HEK293 (cell line): ENCODE results near the gene LHX4.
"Not testable (repeated sequence)": the region's sequence is repeated elsewhere in the genome, so short reads cannot be mapped to it uniquely, and the experiment has no call there.

Experiments used
- CTCF ChIA-PET: fragments of 350-600 bp; formaldehyde crosslinking; extraction: SDS; loops from one replicate; lab custom pipeline; 2021; ENCODE audit warnings: antibody characterized with exemption; lab: Yijun Ruan, JAX
- POLR2A ChIA-PET: fragments of 300-600 bp; formaldehyde crosslinking; extraction: SDS; loops from one replicate; lab custom pipeline; 2020; ENCODE audit warnings: antibody characterized with exemption, inconsistent platforms; lab: Yijun Ruan, JAX
- H3K27ac ChIP-seq: fragments of 200-500 bp; sonication (Bioruptor generic); 2 replicates; pipeline ENCODE4 v1.5.1; 2014; ENCODE audit warnings: low read depth, low read length, control low read depth, inconsistent platforms; ENCODE audit errors: extremely low read depth
- H3K36me3 ChIP-seq, 2 experiments: fragments of 200-500 bp in 1 of 2; sonication (Bioruptor generic) in 1 of 2; 1 replicate in 1 of 2; 2 replicates in 1 of 2; pipeline ENCODE4 v1.5.1; 2014 to 2017; ENCODE audit warnings: inconsistent platforms in 2 of 2, low read length in 2 of 2; ENCODE audit not compliant: control insufficient read depth in 2 of 2, insufficient read depth in 1 of 2
- H3K4me1 ChIP-seq: fragments of 200-500 bp; sonication (Bioruptor generic); 2 replicates; pipeline ENCODE4 v1.5.1; 2014; ENCODE audit warnings: mild to moderate bottlenecking, low read length, inconsistent platforms; ENCODE audit not compliant: control insufficient read depth, insufficient read depth
- H3K4me3 ChIP-seq: 2 replicates; pipeline ENCODE4 v1.5.1; 2011; ENCODE audit warnings: low read depth, mild to moderate bottlenecking, control low read depth, low read length, moderate library complexity
- H3K9me3 ChIP-seq: fragments of 200-500 bp; sonication (Bioruptor generic); 2 replicates; pipeline ENCODE4 v1.5.1; 2014; ENCODE audit warnings: low read depth, low read length, inconsistent platforms; ENCODE audit not compliant: control insufficient read depth, insufficient read depth
- BCL11A ChIP-seq: fragments of 450-650 bp; formaldehyde crosslinking; IDR thresholded peaks from 2 replicates; pipeline ENCODE4 v1.5.1; 2016; ENCODE audit warnings: low read depth, missing biosample characterization, missing genetic modification characterization
- KLF16 ChIP-seq: fragments of 450-650 bp; formaldehyde crosslinking; IDR thresholded peaks from 2 replicates; pipeline ENCODE4 v1.5.1; 2017; ENCODE audit warnings: missing biosample characterization, missing genetic modification characterization
- KLF8 ChIP-seq: fragments of 450-650 bp; formaldehyde crosslinking; IDR thresholded peaks from 2 replicates; pipeline ENCODE4 v1.5.1; 2016; ENCODE audit warnings: missing biosample characterization, missing genetic modification characterization
- ZIC2 ChIP-seq: fragments of 450-650 bp; formaldehyde crosslinking; IDR thresholded peaks from 2 replicates; pipeline ENCODE4 v1.5.1; 2016; ENCODE audit warnings: missing biosample characterization, missing genetic modification characterization
- ZNF114 ChIP-seq: fragments of 450-650 bp; formaldehyde crosslinking; IDR thresholded peaks from 2 replicates; pipeline ENCODE4 v1.5.0; 2017; ENCODE audit warnings: missing biosample characterization, missing genetic modification characterization
- ZNF202 ChIP-seq: fragments of 450-650 bp; formaldehyde crosslinking; IDR thresholded peaks from 2 replicates; pipeline ENCODE4 v1.5.1; 2016; ENCODE audit warnings: missing biosample characterization, missing genetic modification characterization, borderline replicate concordance
- ZNF266 ChIP-seq: fragments of 450-650 bp; formaldehyde crosslinking; IDR thresholded peaks from 2 replicates; pipeline ENCODE4 v1.5.1; 2016; ENCODE audit warnings: missing biosample characterization, missing genetic modification characterization, low read depth
- ZNF350 ChIP-seq: fragments of 450-650 bp; formaldehyde crosslinking; IDR thresholded peaks from 2 replicates; pipeline ENCODE4 v1.5.0; 2017; ENCODE audit warnings: missing biosample characterization, mild to moderate bottlenecking, missing genetic modification characterization
- ZNF416 ChIP-seq: fragments of 450-650 bp; formaldehyde crosslinking; IDR thresholded peaks from 2 replicates; pipeline ENCODE4 v1.5.1; 2016; ENCODE audit warnings: missing biosample characterization, missing genetic modification characterization
- ZNF623 ChIP-seq: fragments of 450-650 bp; formaldehyde crosslinking; IDR thresholded peaks from 2 replicates; pipeline ENCODE4 v1.5.1; 2016; ENCODE audit warnings: missing biosample characterization, missing genetic modification characterization
- ZNF629 ChIP-seq: fragments of 450-650 bp; formaldehyde crosslinking; IDR thresholded peaks from 2 replicates; pipeline ENCODE4 v1.5.1; 2017; ENCODE audit warnings: missing biosample characterization, missing genetic modification characterization
- ZNF768 ChIP-seq: fragments of 450-650 bp; formaldehyde crosslinking; IDR thresholded peaks from 2 replicates; pipeline ENCODE4 v1.5.1; 2018; ENCODE audit warnings: missing biosample characterization, mild to moderate bottlenecking, missing genetic modification characterization
- ZNF777 ChIP-seq: fragments of 450-650 bp; formaldehyde crosslinking; IDR thresholded peaks from 2 replicates; pipeline ENCODE4 v1.5.1; 2017; ENCODE audit warnings: missing biosample characterization, missing genetic modification characterization, borderline replicate concordance
- ZNF830 ChIP-seq: fragments of 450-650 bp; IDR thresholded peaks from 2 replicates; pipeline ENCODE4 v1.5.0; 2018; ENCODE audit warnings: missing biosample characterization, missing genetic modification characterization, low read depth, mild to moderate bottlenecking, moderate library complexity
- TF ChIP-seq, protein P1 (sequence below): fragments of 450-650 bp; formaldehyde crosslinking; IDR thresholded peaks from 2 replicates; pipeline ENCODE4 v1.5.1; 2016; ENCODE audit warnings: missing biosample characterization, missing genetic modification characterization
- TF ChIP-seq, protein P2 (sequence below): fragments of 450-650 bp; formaldehyde crosslinking; IDR thresholded peaks from 2 replicates; pipeline ENCODE4 v1.5.1; 2017; ENCODE audit warnings: missing biosample characterization, missing genetic modification characterization
- TF ChIP-seq, protein P3 (sequence below): fragments of 450-650 bp; formaldehyde crosslinking; IDR thresholded peaks from 2 replicates; pipeline ENCODE4 v1.5.1; 2016; ENCODE audit warnings: missing biosample characterization, missing genetic modification characterization
- TF ChIP-seq, protein P4 (sequence below): fragments of 450-650 bp; formaldehyde crosslinking; IDR thresholded peaks from 2 replicates; pipeline ENCODE4 v1.5.1; 2016; ENCODE audit warnings: missing biosample characterization, missing genetic modification characterization
- TF ChIP-seq, protein P5 (sequence below): fragments of 450-650 bp; IDR thresholded peaks from 2 replicates; pipeline ENCODE4 v1.5.1; 2018; ENCODE audit warnings: missing biosample characterization, mild to moderate bottlenecking, missing genetic modification characterization
- TF ChIP-seq, protein P6 (sequence below): fragments of 450-650 bp; formaldehyde crosslinking; IDR thresholded peaks from 2 replicates; pipeline ENCODE4 v1.5.1; 2016; ENCODE audit warnings: missing biosample characterization, missing genetic modification characterization

Gene LHX4

DNA sequence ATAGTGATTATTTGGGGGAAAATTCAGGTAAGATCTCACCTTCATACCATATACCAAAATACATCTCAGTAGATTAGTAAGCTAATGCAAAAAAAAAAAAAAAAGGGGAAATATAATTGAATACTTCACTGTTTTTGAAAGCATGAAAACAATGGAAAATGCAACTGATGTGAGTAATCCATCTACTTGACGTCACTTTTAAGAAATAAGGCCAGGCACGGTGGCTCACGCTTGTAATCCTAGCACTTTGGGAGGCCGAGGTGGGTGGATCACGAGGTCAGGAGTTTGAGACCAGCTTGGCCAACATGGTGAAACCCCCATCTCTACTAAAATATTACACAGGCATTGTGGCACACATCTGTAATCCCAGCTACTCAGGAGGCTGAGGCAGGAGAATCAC, 27.5 kb upstream of the LHX4 start:
- H3K9me3 ChIP-seq, H3K27ac ChIP-seq, POLR2A ChIA-PET, H3K4me3 ChIP-seq, H3K36me3 ChIP-seq, H3K4me1 ChIP-seq: not testable (repeated sequence)
- CTCF ChIA-PET: interaction anchor here (0.5 to 0.8 kb wide), 4 partner anchors 24 to 987 kb away, joined by 3 to 4 read pairs (median 3); no protein-coding TSS in a partner anchor

DNA sequence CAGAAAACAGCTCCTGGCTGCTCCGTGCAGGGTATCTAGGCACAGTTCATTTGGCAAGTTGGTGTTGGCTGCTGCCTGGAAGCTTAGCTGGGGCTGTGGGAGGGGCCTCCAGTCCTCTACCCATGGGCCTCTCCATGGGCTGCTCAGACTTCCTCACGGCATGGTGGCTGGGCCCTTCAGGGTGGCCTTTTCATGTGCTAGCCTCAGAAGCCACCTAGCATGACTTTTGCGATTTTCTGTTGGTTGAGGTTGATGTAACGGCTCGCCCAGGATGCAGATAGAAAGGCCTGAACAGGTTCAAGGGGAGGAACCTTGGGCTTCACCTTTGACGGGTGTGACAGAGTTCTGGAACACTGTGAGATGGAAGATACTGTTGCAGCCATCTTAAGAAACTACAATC, 25.8 kb upstream of the LHX4 start:
- CTCF ChIA-PET: no interaction called here

DNA sequence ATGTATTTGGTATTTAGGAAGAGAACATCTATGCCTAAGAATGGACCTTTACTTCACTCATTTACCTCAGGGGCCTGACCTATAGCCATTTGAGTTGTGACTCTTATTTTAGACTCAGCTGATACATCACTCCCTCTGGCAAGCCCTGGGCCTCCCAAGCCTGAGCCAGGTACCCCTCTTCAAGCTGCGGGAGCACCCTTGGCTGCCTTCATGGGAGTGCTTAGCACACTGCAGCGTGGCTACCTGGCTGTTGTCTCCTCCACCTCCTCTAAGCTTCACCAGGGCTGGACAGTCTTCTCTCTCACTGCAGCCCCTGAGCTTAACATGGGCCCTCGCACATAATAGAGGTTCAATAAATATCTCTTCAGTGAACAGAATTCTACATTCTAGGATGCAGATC, 23.5 kb upstream of the LHX4 start:
- no peak for TF ChIP-seq ZNF768 (tag by site-specific recombination)
- no peak for TF ChIP-seq ZNF350
- TF ChIP-seq, protein P1, sequence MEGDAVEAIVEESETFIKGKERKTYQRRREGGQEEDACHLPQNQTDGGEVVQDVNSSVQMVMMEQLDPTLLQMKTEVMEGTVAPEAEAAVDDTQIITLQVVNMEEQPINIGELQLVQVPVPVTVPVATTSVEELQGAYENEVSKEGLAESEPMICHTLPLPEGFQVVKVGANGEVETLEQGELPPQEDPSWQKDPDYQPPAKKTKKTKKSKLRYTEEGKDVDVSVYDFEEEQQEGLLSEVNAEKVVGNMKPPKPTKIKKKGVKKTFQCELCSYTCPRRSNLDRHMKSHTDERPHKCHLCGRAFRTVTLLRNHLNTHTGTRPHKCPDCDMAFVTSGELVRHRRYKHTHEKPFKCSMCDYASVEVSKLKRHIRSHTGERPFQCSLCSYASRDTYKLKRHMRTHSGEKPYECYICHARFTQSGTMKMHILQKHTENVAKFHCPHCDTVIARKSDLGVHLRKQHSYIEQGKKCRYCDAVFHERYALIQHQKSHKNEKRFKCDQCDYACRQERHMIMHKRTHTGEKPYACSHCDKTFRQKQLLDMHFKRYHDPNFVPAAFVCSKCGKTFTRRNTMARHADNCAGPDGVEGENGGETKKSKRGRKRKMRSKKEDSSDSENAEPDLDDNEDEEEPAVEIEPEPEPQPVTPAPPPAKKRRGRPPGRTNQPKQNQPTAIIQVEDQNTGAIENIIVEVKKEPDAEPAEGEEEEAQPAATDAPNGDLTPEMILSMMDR: no peak
- TF ChIP-seq KLF16 (tag by site-specific recombination): no peak
- TF ChIP-seq ZNF202 (tag by site-specific recombination): no peak
- no peak for TF ChIP-seq ZNF830
- TF ChIP-seq, protein P2, sequence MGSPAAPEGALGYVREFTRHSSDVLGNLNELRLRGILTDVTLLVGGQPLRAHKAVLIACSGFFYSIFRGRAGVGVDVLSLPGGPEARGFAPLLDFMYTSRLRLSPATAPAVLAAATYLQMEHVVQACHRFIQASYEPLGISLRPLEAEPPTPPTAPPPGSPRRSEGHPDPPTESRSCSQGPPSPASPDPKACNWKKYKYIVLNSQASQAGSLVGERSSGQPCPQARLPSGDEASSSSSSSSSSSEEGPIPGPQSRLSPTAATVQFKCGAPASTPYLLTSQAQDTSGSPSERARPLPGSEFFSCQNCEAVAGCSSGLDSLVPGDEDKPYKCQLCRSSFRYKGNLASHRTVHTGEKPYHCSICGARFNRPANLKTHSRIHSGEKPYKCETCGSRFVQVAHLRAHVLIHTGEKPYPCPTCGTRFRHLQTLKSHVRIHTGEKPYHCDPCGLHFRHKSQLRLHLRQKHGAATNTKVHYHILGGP: no peak
- TF ChIP-seq ZNF777 (tag by site-specific recombination): no peak
- TF ChIP-seq, protein P3, sequence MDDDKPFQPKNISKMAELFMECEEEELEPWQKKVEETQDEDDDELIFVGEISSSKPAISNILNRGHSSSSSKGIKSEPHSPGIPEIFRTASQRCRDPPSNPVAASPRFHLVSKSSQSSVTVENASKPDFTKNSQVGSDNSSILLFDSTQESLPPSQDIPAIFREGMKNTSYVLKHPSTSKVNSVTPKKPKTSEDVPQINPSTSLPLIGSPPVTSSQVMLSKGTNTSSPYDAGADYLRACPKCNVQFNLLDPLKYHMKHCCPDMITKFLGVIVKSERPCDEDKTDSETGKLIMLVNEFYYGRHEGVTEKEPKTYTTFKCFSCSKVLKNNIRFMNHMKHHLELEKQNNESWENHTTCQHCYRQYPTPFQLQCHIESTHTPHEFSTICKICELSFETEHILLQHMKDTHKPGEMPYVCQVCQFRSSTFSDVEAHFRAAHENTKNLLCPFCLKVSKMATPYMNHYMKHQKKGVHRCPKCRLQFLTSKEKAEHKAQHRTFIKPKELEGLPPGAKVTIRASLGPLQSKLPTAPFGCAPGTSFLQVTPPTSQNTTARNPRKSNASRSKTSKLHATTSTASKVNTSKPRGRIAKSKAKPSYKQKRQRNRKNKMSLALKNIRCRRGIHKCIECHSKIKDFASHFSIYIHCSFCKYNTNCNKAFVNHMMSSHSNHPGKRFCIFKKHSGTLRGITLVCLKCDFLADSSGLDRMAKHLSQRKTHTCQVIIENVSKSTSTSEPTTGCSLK (tag by site-specific recombination): no peak
- no peak for TF ChIP-seq ZNF114
- TF ChIP-seq ZNF623 (tag by site-specific recombination): no peak
- TF ChIP-seq, protein P4, sequence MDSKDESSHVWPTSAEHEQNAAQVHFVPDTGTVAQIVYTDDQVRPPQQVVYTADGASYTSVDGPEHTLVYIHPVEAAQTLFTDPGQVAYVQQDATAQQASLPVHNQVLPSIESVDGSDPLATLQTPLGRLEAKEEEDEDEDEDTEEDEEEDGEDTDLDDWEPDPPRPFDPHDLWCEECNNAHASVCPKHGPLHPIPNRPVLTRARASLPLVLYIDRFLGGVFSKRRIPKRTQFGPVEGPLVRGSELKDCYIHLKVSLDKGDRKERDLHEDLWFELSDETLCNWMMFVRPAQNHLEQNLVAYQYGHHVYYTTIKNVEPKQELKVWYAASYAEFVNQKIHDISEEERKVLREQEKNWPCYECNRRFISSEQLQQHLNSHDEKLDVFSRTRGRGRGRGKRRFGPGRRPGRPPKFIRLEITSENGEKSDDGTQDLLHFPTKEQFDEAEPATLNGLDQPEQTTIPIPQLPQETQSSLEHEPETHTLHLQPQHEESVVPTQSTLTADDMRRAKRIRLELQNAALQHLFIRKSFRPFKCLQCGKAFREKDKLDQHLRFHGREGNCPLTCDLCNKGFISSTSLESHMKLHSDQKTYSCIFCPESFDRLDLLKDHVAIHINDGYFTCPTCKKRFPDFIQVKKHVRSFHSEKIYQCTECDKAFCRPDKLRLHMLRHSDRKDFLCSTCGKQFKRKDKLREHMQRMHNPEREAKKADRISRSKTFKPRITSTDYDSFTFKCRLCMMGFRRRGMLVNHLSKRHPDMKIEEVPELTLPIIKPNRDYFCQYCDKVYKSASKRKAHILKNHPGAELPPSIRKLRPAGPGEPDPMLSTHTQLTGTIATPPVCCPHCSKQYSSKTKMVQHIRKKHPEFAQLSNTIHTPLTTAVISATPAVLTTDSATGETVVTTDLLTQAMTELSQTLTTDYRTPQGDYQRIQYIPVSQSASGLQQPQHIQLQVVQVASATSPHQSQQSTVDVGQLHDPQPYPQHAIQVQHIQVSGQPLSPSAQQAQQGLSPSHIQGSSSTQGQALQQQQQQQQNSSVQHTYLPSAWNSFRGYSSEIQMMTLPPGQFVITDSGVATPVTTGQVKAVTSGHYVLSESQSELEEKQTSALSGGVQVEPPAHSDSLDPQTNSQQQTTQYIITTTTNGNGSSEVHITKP: no peak
- no peak for TF ChIP-seq ZNF416 (tag by site-specific recombination)
- H3K27ac ChIP-seq: no peak overlapping the region
- no peak overlapping the region for H3K4me3 ChIP-seq
- POLR2A ChIA-PET: no interaction called here
- CTCF ChIA-PET: interaction anchor here (1.2 to 1.3 kb wide), 2 partner anchors 18 to 26 kb away, joined by 3 to 4 read pairs; no protein-coding TSS in a partner anchor
- H3K9me3 ChIP-seq: no peaks in the 10 kb centered on the region
- H3K4me1 ChIP-seq: no peaks in the 10 kb centered on the region
- no peaks in the 10 kb centered on the region for H3K36me3 ChIP-seq

More for the DNA sequence above, 25.8 kb upstream of the LHX4 start:
- POLR2A ChIA-PET: no interaction called here
- TF ChIP-seq ZNF629 (tag by site-specific recombination) (no peak), BCL11A (tag by site-specific recombination) (no peak), ZNF266 (tag by site-specific recombination) (no peak), ZIC2 (tag by site-specific recombination) (peak; percentile 22; the same call in 1 of the 2 replicates), KLF8 (tag by site-specific recombination) (no peak)
- TF ChIP-seq, protein P5, sequence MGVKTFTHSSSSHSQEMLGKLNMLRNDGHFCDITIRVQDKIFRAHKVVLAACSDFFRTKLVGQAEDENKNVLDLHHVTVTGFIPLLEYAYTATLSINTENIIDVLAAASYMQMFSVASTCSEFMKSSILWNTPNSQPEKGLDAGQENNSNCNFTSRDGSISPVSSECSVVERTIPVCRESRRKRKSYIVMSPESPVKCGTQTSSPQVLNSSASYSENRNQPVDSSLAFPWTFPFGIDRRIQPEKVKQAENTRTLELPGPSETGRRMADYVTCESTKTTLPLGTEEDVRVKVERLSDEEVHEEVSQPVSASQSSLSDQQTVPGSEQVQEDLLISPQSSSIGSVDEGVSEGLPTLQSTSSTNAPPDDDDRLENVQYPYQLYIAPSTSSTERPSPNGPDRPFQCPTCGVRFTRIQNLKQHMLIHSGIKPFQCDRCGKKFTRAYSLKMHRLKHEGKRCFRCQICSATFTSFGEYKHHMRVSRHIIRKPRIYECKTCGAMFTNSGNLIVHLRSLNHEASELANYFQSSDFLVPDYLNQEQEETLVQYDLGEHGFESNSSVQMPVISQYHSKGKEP (tag by site-specific recombination): no peak
- TF ChIP-seq, protein P6, sequence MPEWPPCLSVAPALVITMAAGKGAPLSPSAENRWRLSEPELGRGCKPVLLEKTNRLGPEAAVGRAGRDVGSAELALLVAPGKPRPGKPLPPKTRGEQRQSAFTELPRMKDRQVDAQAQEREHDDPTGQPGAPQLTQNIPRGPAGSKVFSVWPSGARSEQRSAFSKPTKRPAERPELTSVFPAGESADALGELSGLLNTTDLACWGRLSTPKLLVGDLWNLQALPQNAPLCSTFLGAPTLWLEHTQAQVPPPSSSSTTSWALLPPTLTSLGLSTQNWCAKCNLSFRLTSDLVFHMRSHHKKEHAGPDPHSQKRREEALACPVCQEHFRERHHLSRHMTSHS: no peak
- TF ChIP-seq, all 188 proteins: peak for 1
- H3K27ac ChIP-seq: no peak overlapping the region
- no peaks in the 10 kb centered on the region for H3K36me3 ChIP-seq
- no peak overlapping the region for H3K4me3 ChIP-seq
- H3K4me1 ChIP-seq: no peaks in the 10 kb centered on the region
- no peaks in the 10 kb centered on the region for H3K9me3 ChIP-seq
